Measurements from ENCODE around the gene SLC40A1. TPM values are rescaled to one million over a fixed set of nuclear protein-coding genes. Genes with fewer than 3 reads are reported as not detected.

The SLC40A1 gene
- total and polyA plus RNA-seq, 2 of the 13 experiments (the other 11 are each of a cell fraction or from before 2014, with no cell fraction given), result 10.6 to 24.9 TPM

GRCh38 chr2:189613077-189613636 is 32.6 kb upstream of the SLC40A1 start (continued):
- TF ChIP-seq SRSF1 (optimal IDR thresholded peaks at IDR 0.05; ENCODE audit: low read depth, low read length), result no peak
- TF ChIP-seq ASH2L (IDR thresholded peaks at IDR 0.05; ENCODE audit: insufficient read length, low read depth, low read length), result no peak
- no peak for TF ChIP-seq SRSF4 (IDR thresholded peaks at IDR 0.05; ENCODE audit: low read depth, low read length, poor library complexity, severe bottlenecking)
- TF ChIP-seq TEF (CRISPR knock-in tag; IDR thresholded peaks at IDR 0.05), result no peak
- no peak for TF ChIP-seq DR1 (CRISPR knock-in tag; IDR thresholded peaks at IDR 0.05)
- TF ChIP-seq ZNF362 (CRISPR knock-in tag; IDR thresholded peaks at IDR 0.05; ENCODE audit: borderline replicate concordance), result no peak
- TF ChIP-seq ZNF512 (CRISPR knock-in tag; IDR thresholded peaks at IDR 0.05), result no peak
- peak; percentile 42; the same call in 1 of the 2 replicates for TF ChIP-seq RARA (CRISPR knock-in tag; IDR thresholded peaks at IDR 0.05)
- TF ChIP-seq ATF3 (CRISPR knock-in tag; IDR thresholded peaks at IDR 0.05), result no peak
- no peak for TF ChIP-seq LRRFIP1 (CRISPR knock-in tag; conservative IDR thresholded peaks at IDR 0.05)
- no peak for TF ChIP-seq BRD4 (CRISPR knock-in tag; IDR thresholded peaks at IDR 0.05)
- TF ChIP-seq PCBP2 (optimal IDR thresholded peaks at IDR 0.05; ENCODE audit: low read depth, low read length, poor library complexity, severe bottlenecking), result no peak
- no peak for TF ChIP-seq ZNF556 (CRISPR knock-in tag; IDR thresholded peaks at IDR 0.05; ENCODE audit: borderline replicate concordance)
- no peak for TF ChIP-seq YEATS4 (CRISPR knock-in tag; IDR thresholded peaks at IDR 0.05; ENCODE audit: borderline replicate concordance)
- TF ChIP-seq THRA (CRISPR knock-in tag; IDR thresholded peaks at IDR 0.05; ENCODE audit: borderline replicate concordance), result peak; percentile 60
- TF ChIP-seq TEAD2 (CRISPR knock-in tag; IDR thresholded peaks at IDR 0.05), result no peak
- no peak for TF ChIP-seq RFX3 (CRISPR knock-in tag; IDR thresholded peaks at IDR 0.05)
- no peak for TF ChIP-seq ZNF432 (CRISPR knock-in tag; IDR thresholded peaks at IDR 0.05; ENCODE audit: borderline replicate concordance)
- TF ChIP-seq NFRKB (IDR thresholded peaks at IDR 0.05), result no peak
- no peak for TF ChIP-seq RFX1 (IDR thresholded peaks at IDR 0.05)
- no peak for TF ChIP-seq RFXAP (CRISPR knock-in tag; IDR thresholded peaks at IDR 0.05; ENCODE audit: borderline replicate concordance)
- TF ChIP-seq ZNF572 (CRISPR knock-in tag; IDR thresholded peaks at IDR 0.05), result no peak
- no peak for TF ChIP-seq DMAP1 (CRISPR knock-in tag; IDR thresholded peaks at IDR 0.05)
